DMS53 (cell line): ENCODE measurements around the gene ARHGAP11A.

Experiments
- DNase-seq: peaks from one replicate; lab custom pipeline; 2025; lab: John Stamatoyannopoulos, UW

Gene ARHGAP11A

GRCh38 chr15:32656091-32656490, 40.8 kb downstream of the ARHGAP11A start:
- no peak for DNase-seq

- no peak for DNase-seq
These were observed 41.2 kb downstream of the ARHGAP11A start for GRCh38 chr15:32656496-32656895.

- peak; percentile 54 for DNase-seq
These were observed 42.0 kb downstream of the ARHGAP11A start for GRCh38 chr15:32657198-32657883.

GRCh38 chr15:32657941-32658340, 42.6 kb downstream of the ARHGAP11A start:
- DNase-seq: no peak

GRCh38 chr15:32659340-32660155, 44.2 kb downstream of the ARHGAP11A start:
- DNase-seq: peak; percentile 70

- no peak for DNase-seq
These were observed 48.4 kb downstream of the ARHGAP11A start for GRCh38 chr15:32663671-32664070.

- no peak for DNase-seq
These were observed 49.5 kb downstream of the ARHGAP11A start for GRCh38 chr15:32664796-32665195.

- DNase-seq: no peak
These were observed 52.0 kb downstream of the ARHGAP11A start for GRCh38 chr15:32667321-32667720.

- no peak for DNase-seq
These were observed 53.6 kb downstream of the ARHGAP11A start for GRCh38 chr15:32668942-32669341.

- no peak for DNase-seq
These were observed 54.8 kb downstream of the ARHGAP11A start for GRCh38 chr15:32669896-32670611.

- DNase-seq: no peak
These were observed 55.3 kb downstream of the ARHGAP11A start for GRCh38 chr15:32670623-32671022.

- DNase-seq: no peak
These were observed 56.3 kb downstream of the ARHGAP11A start for GRCh38 chr15:32671339-32672325.

- no peak for DNase-seq
These were observed 59.4 kb downstream of the ARHGAP11A start for GRCh38 chr15:32674681-32675080.

GRCh38 chr15:32675466-32675865, 60.2 kb downstream of the ARHGAP11A start:
- DNase-seq: peak; percentile 4

GRCh38 chr15:32676169-32676568, 60.9 kb downstream of the ARHGAP11A start:
- DNase-seq: peak; percentile 23

- DNase-seq: peak; percentile 94
These were observed 62.0 kb downstream of the ARHGAP11A start for GRCh38 chr15:32677238-32677750.

- DNase-seq: peak; percentile 3
These were observed 64.0 kb downstream of the ARHGAP11A start for GRCh38 chr15:32679298-32679690.

- no peak for DNase-seq
These were observed 67.3 kb downstream of the ARHGAP11A start for GRCh38 chr15:32682569-32682968.

- no peak for DNase-seq
These were observed 67.8 kb downstream of the ARHGAP11A start for GRCh38 chr15:32682977-32683630.

- no peak for DNase-seq
These were observed 68.7 kb downstream of the ARHGAP11A start for GRCh38 chr15:32683906-32684584.
